ENCODE results near the gene EHF. TPM values are rescaled to one million over a fixed set of nuclear protein-coding genes. Genes with fewer than 3 reads are reported as not detected.

EHF gene
- total RNA-seq, 1 donor from 2014 or later, result 239 TPM

DNA sequence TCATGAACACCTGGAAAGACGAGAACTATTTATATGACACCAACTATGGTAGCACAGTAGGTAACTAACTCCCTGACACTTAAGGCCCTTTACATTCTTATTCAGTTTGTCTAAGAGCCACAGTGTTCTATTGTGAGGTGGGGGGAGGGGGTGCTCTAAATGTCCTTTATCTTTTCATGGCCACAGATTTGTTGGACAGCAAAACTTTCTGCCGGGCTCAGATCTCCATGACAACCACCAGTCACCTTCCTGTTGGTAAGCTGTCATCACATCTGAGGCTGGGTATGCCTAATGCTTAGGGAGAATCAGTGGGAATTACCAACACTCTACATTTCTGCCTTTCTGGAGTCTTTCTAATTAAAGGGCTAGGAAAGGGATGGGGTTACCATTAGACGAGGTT is 30.7 kb downstream of the EHF start:
- no peak for DNase-seq (ENCODE audit: low read depth)
- Histone ChIP-seq H3K27me3 (ENCODE audit: control insufficient read depth, insufficient read depth, low read length) (no peaks in the 10 kb centered on the region), H3K4me3 (ENCODE audit: low read depth, low read length) (no peak overlapping the region), H3K36me3 (ENCODE audit: control insufficient read depth, insufficient read depth, low read length) (peaks cover 32% of the 10 kb centered on the region)
- TF ChIP-seq, protein P1, sequence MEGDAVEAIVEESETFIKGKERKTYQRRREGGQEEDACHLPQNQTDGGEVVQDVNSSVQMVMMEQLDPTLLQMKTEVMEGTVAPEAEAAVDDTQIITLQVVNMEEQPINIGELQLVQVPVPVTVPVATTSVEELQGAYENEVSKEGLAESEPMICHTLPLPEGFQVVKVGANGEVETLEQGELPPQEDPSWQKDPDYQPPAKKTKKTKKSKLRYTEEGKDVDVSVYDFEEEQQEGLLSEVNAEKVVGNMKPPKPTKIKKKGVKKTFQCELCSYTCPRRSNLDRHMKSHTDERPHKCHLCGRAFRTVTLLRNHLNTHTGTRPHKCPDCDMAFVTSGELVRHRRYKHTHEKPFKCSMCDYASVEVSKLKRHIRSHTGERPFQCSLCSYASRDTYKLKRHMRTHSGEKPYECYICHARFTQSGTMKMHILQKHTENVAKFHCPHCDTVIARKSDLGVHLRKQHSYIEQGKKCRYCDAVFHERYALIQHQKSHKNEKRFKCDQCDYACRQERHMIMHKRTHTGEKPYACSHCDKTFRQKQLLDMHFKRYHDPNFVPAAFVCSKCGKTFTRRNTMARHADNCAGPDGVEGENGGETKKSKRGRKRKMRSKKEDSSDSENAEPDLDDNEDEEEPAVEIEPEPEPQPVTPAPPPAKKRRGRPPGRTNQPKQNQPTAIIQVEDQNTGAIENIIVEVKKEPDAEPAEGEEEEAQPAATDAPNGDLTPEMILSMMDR (IDR thresholded peaks at IDR 0.05; ENCODE audit: insufficient read depth, low read length, severe bottlenecking), result no peak
- FAIRE-seq, result no peak

DNA sequence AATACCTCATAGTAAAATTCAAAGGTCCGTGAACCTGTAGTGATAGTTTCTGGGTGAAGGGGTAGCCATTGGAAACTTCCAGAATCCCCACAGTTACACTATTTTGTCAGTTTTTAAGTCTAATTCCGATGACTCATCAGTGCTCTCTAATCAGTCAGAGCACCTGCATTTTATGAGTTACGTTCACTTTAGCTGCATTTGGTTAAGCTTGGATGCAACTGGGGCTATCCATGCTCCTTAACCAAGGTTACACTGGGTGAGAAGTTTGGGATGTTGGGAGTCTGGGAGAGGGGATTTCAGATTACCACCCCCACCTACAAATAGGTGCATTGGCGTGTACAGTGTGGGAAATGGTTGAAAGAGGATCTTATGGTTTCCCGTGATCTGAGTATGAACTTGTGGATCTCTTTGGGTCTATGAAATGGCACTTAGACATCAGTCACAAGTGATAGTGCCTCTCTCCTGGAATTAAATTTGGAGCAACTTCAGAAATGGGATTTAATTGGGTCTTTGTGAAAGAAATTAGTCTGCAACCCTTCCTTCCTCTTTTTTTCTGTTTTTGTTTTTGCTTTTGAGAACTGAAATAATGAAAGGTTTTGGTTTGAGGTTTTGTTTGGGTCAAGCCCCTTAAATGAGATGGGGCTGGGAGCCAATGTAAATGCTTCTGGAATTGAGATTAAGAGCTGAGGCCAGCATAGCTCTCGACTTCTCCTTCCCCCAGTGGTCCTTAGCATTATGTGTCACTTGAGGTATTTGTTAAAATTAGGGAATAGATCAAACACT is 31.5 kb downstream of the EHF start:
- peaks cover 36% of the 10 kb centered on the region for H3K36me3 ChIP-seq (ENCODE audit: control insufficient read depth, insufficient read depth, low read length)
- DNase-seq (ENCODE audit: low read depth), result peak; percentile 58
- H3K4me3 ChIP-seq (ENCODE audit: low read depth, low read length), result no peak overlapping the region
- no peak for FAIRE-seq
- TF ChIP-seq, protein P1 (IDR thresholded peaks at IDR 0.05; ENCODE audit: insufficient read depth, low read length, severe bottlenecking), result no peak
- H3K27me3 ChIP-seq (ENCODE audit: control insufficient read depth, insufficient read depth, low read length), result no peaks in the 10 kb centered on the region

DNA sequence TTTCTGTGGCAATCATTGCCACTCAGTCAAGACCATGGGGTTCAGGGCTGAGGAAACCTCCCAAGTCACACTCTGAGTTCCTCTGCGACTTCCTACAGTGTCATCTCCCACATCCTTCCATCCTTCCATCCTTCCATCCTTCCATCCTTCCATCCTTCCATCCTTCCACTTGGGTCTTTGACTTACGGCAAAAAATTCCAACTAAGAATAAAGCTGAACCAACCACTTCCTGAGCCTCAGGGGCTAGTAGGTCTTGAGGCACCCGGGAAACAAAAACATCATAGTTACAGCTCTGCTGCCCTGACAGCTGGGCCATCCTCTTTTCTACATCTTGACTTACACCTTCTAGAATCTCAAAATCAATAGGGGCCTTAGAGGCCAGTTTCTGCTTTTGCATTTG is 32.1 kb downstream of the EHF start:
- H3K27me3 ChIP-seq (ENCODE audit: control insufficient read depth, insufficient read depth, low read length), result no peaks in the 10 kb centered on the region
- no peak for DNase-seq (ENCODE audit: low read depth)
- H3K4me3 ChIP-seq (ENCODE audit: low read depth, low read length), result no peak overlapping the region
- H3K36me3 ChIP-seq (ENCODE audit: control insufficient read depth, insufficient read depth, low read length), result peaks cover 36% of the 10 kb centered on the region
- FAIRE-seq, result no peak
- TF ChIP-seq, protein P1 (IDR thresholded peaks at IDR 0.05; ENCODE audit: insufficient read depth, low read length, severe bottlenecking), result no peak

DNA sequence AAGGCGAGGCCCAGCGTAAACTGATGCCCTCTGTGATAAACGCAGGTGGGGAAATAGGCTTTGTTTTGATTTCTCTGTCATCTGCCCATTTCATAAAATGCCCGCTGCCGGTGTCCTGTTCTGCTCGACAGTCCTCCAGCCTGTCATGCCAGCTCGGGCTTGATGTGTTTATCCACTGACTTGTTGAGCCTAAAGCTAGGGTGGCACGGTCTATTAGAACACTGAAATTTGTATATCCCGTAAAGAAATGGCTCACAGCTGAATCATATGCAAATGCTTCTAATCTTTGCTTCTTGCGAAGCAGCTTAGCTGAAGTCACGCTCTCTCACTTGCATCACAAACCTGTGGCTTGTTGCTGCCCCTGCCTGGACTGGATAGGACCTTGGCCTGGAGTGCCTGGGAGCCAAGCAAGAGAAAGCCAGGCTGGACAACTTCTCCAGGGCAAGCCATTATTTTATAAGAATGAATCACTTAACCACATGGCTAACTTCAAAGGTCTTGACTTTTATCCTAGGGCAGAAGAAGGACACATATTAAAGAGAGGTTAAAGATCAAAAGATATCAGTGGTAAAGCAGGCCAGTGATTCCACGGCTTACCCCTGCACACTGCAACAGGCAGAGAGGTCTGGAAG is 33.1 kb downstream of the EHF start:
- H3K27me3 ChIP-seq (ENCODE audit: control insufficient read depth, insufficient read depth, low read length), result no peaks in the 10 kb centered on the region
- peak; percentile 86 for FAIRE-seq
- TF ChIP-seq, protein P1 (IDR thresholded peaks at IDR 0.05; ENCODE audit: insufficient read depth, low read length, severe bottlenecking), result peak; percentile 18
- H3K4me3 ChIP-seq (ENCODE audit: low read depth, low read length), result no peak overlapping the region
- H3K36me3 ChIP-seq (ENCODE audit: control insufficient read depth, insufficient read depth, low read length), result peaks cover 38% of the 10 kb centered on the region
- peak; percentile 99 for DNase-seq (ENCODE audit: low read depth)

DNA sequence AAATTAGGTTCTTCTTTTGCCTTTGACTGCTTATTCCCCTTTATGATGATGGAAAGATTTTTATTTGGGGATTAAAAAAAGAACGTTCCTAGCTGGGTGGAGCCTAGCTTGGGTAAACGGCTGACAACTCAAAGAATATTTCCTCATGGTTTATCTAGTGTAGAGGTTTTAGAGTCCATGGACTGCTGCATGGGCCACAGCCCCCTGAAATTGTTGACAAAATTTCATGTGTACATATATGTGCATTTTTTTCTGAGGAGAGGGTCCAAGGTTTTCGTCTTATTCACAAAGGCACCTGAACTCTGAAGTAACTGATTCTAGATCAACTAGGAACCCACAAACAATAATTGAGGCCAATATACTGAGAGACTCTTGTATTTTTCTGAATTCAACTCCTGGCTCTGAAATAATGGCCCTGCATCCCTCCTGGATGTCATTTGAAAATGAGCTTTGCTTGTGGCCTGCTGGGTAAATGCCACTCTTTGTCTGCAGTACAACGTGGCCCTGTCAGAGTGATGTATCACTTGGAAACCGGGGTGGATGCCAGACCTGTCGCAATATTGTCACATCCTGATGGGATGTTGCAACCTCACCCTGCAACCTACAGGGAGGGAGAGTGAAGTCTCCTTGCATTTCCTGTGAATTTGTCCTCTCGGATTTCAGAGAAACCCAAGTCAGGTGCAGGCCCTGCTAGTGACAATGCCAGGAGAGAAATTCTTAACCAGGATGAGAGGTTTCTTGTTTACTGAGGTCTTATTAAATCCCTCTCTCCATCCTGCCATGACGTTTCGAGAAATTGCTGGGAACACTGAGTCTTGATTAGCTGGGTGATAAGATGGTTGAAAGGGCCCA is 33.8 kb downstream of the EHF start:
- FAIRE-seq, result no peak

More for the DNA sequence above, 33.8 kb downstream of the EHF start:
- H3K27me3 ChIP-seq (ENCODE audit: control insufficient read depth, insufficient read depth, low read length), result no peaks in the 10 kb centered on the region
- peak; percentile 77 for DNase-seq (ENCODE audit: low read depth)
- TF ChIP-seq, protein P1 (IDR thresholded peaks at IDR 0.05; ENCODE audit: insufficient read depth, low read length, severe bottlenecking), result no peak
- peaks cover 38% of the 10 kb centered on the region for H3K36me3 ChIP-seq (ENCODE audit: control insufficient read depth, insufficient read depth, low read length)
- H3K4me3 ChIP-seq (ENCODE audit: low read depth, low read length), result no peak overlapping the region
